Duodenal mucosa (tissue), 2 donors: ENCODE measurements around the gene PRKAR1B.
"Not testable (repeated sequence)": the region's sequence is repeated elsewhere in the genome, so short reads cannot be mapped to it uniquely, and the experiment has no call there.

Source experiments
- H3K27ac ChIP-seq: one replicate; pipeline ENCODE4 v1.7.0; 2013; ENCODE audit warnings: low read depth, low read length
- H3K27me3 ChIP-seq, 2 donors: one replicate each; pipeline ENCODE4 v1.7.0; 2013; ENCODE audit warnings: low read length in 2 of 2, control low read depth in 1 of 2; ENCODE audit not compliant: insufficient read depth in 2 of 2, control insufficient read depth in 1 of 2
- H3K36me3 ChIP-seq, 2 donors: one replicate each; pipeline ENCODE4 v1.7.0; 2013; ENCODE audit warnings: low read length in 2 of 2, control low read depth in 1 of 2; ENCODE audit not compliant: insufficient read depth in 2 of 2, control insufficient read depth in 1 of 2
- H3K4me1 ChIP-seq, 2 donors: one replicate each; pipeline ENCODE4 v1.7.0; 2013; ENCODE audit warnings: low read length in 2 of 2, control low read depth in 1 of 2; ENCODE audit not compliant: insufficient read depth in 2 of 2, control insufficient read depth in 1 of 2
- H3K4me3 ChIP-seq, 2 donors: one replicate each; pipeline ENCODE4 v1.7.0; 2013; ENCODE audit warnings: low read length in 2 of 2, low read depth in 1 of 2
- H3K9ac ChIP-seq, 2 donors: one replicate each; pipeline ENCODE4 v1.7.0; 2013; ENCODE audit warnings: low read length in 2 of 2, low read depth in 1 of 2
- H3K9me3 ChIP-seq, 2 donors: one replicate each; pipeline ENCODE4 v1.7.0; 2013; ENCODE audit warnings: low read length in 2 of 2, control low read depth in 1 of 2; ENCODE audit not compliant: control insufficient read depth in 1 of 2

PRKAR1B gene

GRCh38 chr7:635687-636382 lies 91.2 kb downstream of the PRKAR1B start:
- H3K4me3 ChIP-seq, H3K36me3 ChIP-seq, H3K9ac ChIP-seq, H3K27ac ChIP-seq, H3K9me3 ChIP-seq, H3K27me3 ChIP-seq, H3K4me1 ChIP-seq: not testable (repeated sequence)

GRCh38 chr7:635227-635626 lies 91.9 kb downstream of the PRKAR1B start:
- no peak overlapping the region for H3K27ac ChIP-seq
- no peak overlapping the region for H3K4me3 ChIP-seq
- H3K4me1 ChIP-seq = no peaks in the 10 kb centered on the region
- H3K9me3 ChIP-seq = no peaks in the 10 kb centered on the region
- no peak overlapping the region for H3K9ac ChIP-seq
- no peaks in the 10 kb centered on the region for H3K36me3 ChIP-seq
- H3K27me3 ChIP-seq = no peaks in the 10 kb centered on the region

- Histone ChIP-seq H3K27ac (no peak overlapping the region), H3K9ac (no peak overlapping the region), H3K4me3 (no peak overlapping the region), H3K27me3 (no peaks in the 10 kb centered on the region), H3K36me3 (no peaks in the 10 kb centered on the region), H3K9me3 (no peaks in the 10 kb centered on the region), H3K4me1 (no peaks in the 10 kb centered on the region)
Observed at GRCh38 chr7:633381-634018, 93.6 kb downstream of the PRKAR1B start.

- H3K4me1 ChIP-seq = no peaks in the 10 kb centered on the region
- H3K27me3 ChIP-seq = no peaks in the 10 kb centered on the region
- H3K9me3 ChIP-seq = no peaks in the 10 kb centered on the region
- no peak overlapping the region for H3K4me3 ChIP-seq
- H3K9ac ChIP-seq = no peak overlapping the region
- H3K36me3 ChIP-seq = no peaks in the 10 kb centered on the region
- H3K27ac ChIP-seq = no peak overlapping the region
Observed at GRCh38 chr7:632831-633210, 94.3 kb downstream of the PRKAR1B start.

GRCh38 chr7:631964-632830 lies 94.9 kb downstream of the PRKAR1B start:
- no peaks in the 10 kb centered on the region for H3K4me1 ChIP-seq
- H3K27ac ChIP-seq = no peak overlapping the region
- H3K9me3 ChIP-seq = no peaks in the 10 kb centered on the region
- no peak overlapping the region for H3K9ac ChIP-seq
- H3K4me3 ChIP-seq = no peak overlapping the region
- no peaks in the 10 kb centered on the region for H3K27me3 ChIP-seq
- no peaks in the 10 kb centered on the region for H3K36me3 ChIP-seq

- Histone ChIP-seq H3K4me1 (no peaks in the 10 kb centered on the region), H3K27me3 (no peaks in the 10 kb centered on the region), H3K36me3 (no peaks in the 10 kb centered on the region), H3K4me3 (no peak overlapping the region), H3K9me3 (no peaks in the 10 kb centered on the region), H3K9ac (no peak overlapping the region), H3K27ac (no peak overlapping the region)
Observed at GRCh38 chr7:631291-631711, 95.8 kb downstream of the PRKAR1B start.

- no peak overlapping the region for H3K9ac ChIP-seq
- no peaks in the 10 kb centered on the region for H3K27me3 ChIP-seq
- H3K4me3 ChIP-seq = no peak overlapping the region
- H3K27ac ChIP-seq = no peak overlapping the region
- H3K9me3 ChIP-seq = no peaks in the 10 kb centered on the region
- H3K36me3 ChIP-seq = no peaks in the 10 kb centered on the region
- H3K4me1 ChIP-seq = no peaks in the 10 kb centered on the region
Observed at GRCh38 chr7:630539-630938, 96.5 kb downstream of the PRKAR1B start.

- H3K36me3 ChIP-seq = no peaks in the 10 kb centered on the region
- no peaks in the 10 kb centered on the region for H3K9me3 ChIP-seq
- H3K9ac ChIP-seq = no peak overlapping the region
- H3K27ac ChIP-seq = no peak overlapping the region
- no peak overlapping the region for H3K4me3 ChIP-seq
- H3K4me1 ChIP-seq = no peaks in the 10 kb centered on the region
- no peaks in the 10 kb centered on the region for H3K27me3 ChIP-seq
Observed at GRCh38 chr7:630111-630511, 97.0 kb downstream of the PRKAR1B start.

- no peaks in the 10 kb centered on the region for H3K4me1 ChIP-seq
- no peaks in the 10 kb centered on the region for H3K9me3 ChIP-seq
- no peaks in the 10 kb centered on the region for H3K36me3 ChIP-seq
- no peaks in the 10 kb centered on the region for H3K27me3 ChIP-seq
- no peak overlapping the region for H3K4me3 ChIP-seq
- H3K9ac ChIP-seq = no peak overlapping the region
- H3K27ac ChIP-seq = no peak overlapping the region
Observed at GRCh38 chr7:628826-629225, 98.3 kb downstream of the PRKAR1B start.

GRCh38 chr7:628402-628763 lies 98.7 kb downstream of the PRKAR1B start:
- no peaks in the 10 kb centered on the region for H3K27me3 ChIP-seq
- H3K9ac ChIP-seq = no peak overlapping the region
- no peak overlapping the region for H3K27ac ChIP-seq
- no peaks in the 10 kb centered on the region for H3K9me3 ChIP-seq
- no peaks in the 10 kb centered on the region for H3K4me1 ChIP-seq
- no peak overlapping the region for H3K4me3 ChIP-seq
- no peaks in the 10 kb centered on the region for H3K36me3 ChIP-seq
